ENCODE data around the gene MARCHF3.
"Not testable (repeated sequence)": the region's sequence is repeated elsewhere in the genome, so short reads cannot be mapped to it uniquely, and the experiment has no call there.

MARCHF3 gene

GRCh38 chr5:126846744-126847455, 183.5 kb downstream of the MARCHF3 start:
- H3K27ac ChIP-seq (ENCODE audit: low read depth, low read length): peak overlapping the region; percentile 76
- no peaks in the 10 kb centered on the region for H3K36me3 ChIP-seq (ENCODE audit: insufficient read depth, low read length)
- H3K9ac ChIP-seq (ENCODE audit: low read depth, low read length): no peak overlapping the region
- WGBS: 65% methylated on average over 4 of the region's 5 CpGs
- H3K27me3 ChIP-seq (ENCODE audit: insufficient read depth, low read length): no peaks in the 10 kb centered on the region
- H3K4me3 ChIP-seq (ENCODE audit: low read length): no peak overlapping the region
- no peaks in the 10 kb centered on the region for H3K9me3 ChIP-seq (ENCODE audit: insufficient read depth, low read depth, low read length)
- H3K4me1 ChIP-seq (ENCODE audit: insufficient read depth, low read length): peaks cover 32% of the 10 kb centered on the region

GRCh38 chr5:126846344-126846743, 184.0 kb downstream of the MARCHF3 start:
- H3K27ac ChIP-seq (ENCODE audit: low read depth, low read length): peak overlapping the region; percentile 76; the same call in 1 of the 2 replicates

GRCh38 chr5:126845470-126846070, 184.8 kb downstream of the MARCHF3 start:
- H3K4me3 ChIP-seq (ENCODE audit: low read length): peak overlapping the region; percentile 45
- not testable (repeated sequence) for H3K9ac ChIP-seq (ENCODE audit: low read depth, low read length)
- 2% methylated on average over 14 of the region's 14 CpGs for WGBS

More at GRCh38 chr5:126846344-126846743, 184.0 kb downstream of the MARCHF3 start:
- Histone ChIP-seq H3K9me3 (ENCODE audit: insufficient read depth, low read depth, low read length) (no peaks in the 10 kb centered on the region), H3K4me3 (ENCODE audit: low read length) (no peak overlapping the region; the same call in 1 of the 2 replicates), H3K27me3 (ENCODE audit: insufficient read depth, low read length) (no peaks in the 10 kb centered on the region), H3K4me1 (ENCODE audit: insufficient read depth, low read length) (peaks cover 26% of the 10 kb centered on the region), H3K9ac (ENCODE audit: low read depth, low read length) (no peak overlapping the region), H3K36me3 (ENCODE audit: insufficient read depth, low read length) (no peaks in the 10 kb centered on the region)

GRCh38 chr5:126843375-126843774, 187.0 kb downstream of the MARCHF3 start:
- peaks cover 35% of the 10 kb centered on the region for H3K4me1 ChIP-seq (ENCODE audit: insufficient read depth, low read length)
- H3K9ac ChIP-seq (ENCODE audit: low read depth, low read length): peak overlapping the region; percentile 52; the same call in 1 of the 2 replicates
- not testable (repeated sequence) for H3K27ac ChIP-seq (ENCODE audit: low read depth, low read length); H3K9me3 ChIP-seq (ENCODE audit: insufficient read depth, low read depth, low read length); H3K27me3 ChIP-seq (ENCODE audit: insufficient read depth, low read length); H3K36me3 ChIP-seq (ENCODE audit: insufficient read depth, low read length)
- H3K4me3 ChIP-seq (ENCODE audit: low read length): peak overlapping the region; percentile 56
- 4% methylated on average over 11 of the region's 11 CpGs for WGBS

More at GRCh38 chr5:126845470-126846070, 184.8 kb downstream of the MARCHF3 start:
- Histone ChIP-seq H3K4me1 (ENCODE audit: insufficient read depth, low read length) (peaks cover 26% of the 10 kb centered on the region), H3K27ac (ENCODE audit: low read depth, low read length) (peak overlapping the region; percentile 76; the same call in 1 of the 2 replicates)
- not testable (repeated sequence) for H3K27me3 ChIP-seq (ENCODE audit: insufficient read depth, low read length); H3K36me3 ChIP-seq (ENCODE audit: insufficient read depth, low read length); H3K9me3 ChIP-seq (ENCODE audit: insufficient read depth, low read depth, low read length)

- not testable (repeated sequence) for H3K27me3 ChIP-seq (ENCODE audit: insufficient read depth, low read length); H3K9me3 ChIP-seq (ENCODE audit: insufficient read depth, low read depth, low read length)
- peak overlapping the region; percentile 18; the same call in 1 of the 2 replicates for H3K4me3 ChIP-seq (ENCODE audit: low read length)
- H3K9ac ChIP-seq (ENCODE audit: low read depth, low read length): peak overlapping the region; percentile 44; the same call in 1 of the 2 replicates
- peaks cover 43% of the 10 kb centered on the region for H3K36me3 ChIP-seq (ENCODE audit: insufficient read depth, low read length)
- H3K27ac ChIP-seq (ENCODE audit: low read depth, low read length): peak overlapping the region; percentile 95
- peaks cover 30% of the 10 kb centered on the region for H3K4me1 ChIP-seq (ENCODE audit: insufficient read depth, low read length)
- 8% methylated on average over 6 of the region's 7 CpGs for WGBS
Observed at GRCh38 chr5:126839407-126839806, 191.0 kb downstream of the MARCHF3 start.

- Histone ChIP-seq H3K36me3 (ENCODE audit: insufficient read depth, low read length) (peaks cover 57% of the 10 kb centered on the region), H3K27ac (ENCODE audit: low read depth, low read length) (peak overlapping the region; percentile 44; the same call in 1 of the 2 replicates), H3K9ac (ENCODE audit: low read depth, low read length) (no peak overlapping the region), H3K9me3 (ENCODE audit: insufficient read depth, low read depth, low read length) (no peaks in the 10 kb centered on the region), H3K27me3 (ENCODE audit: insufficient read depth, low read length) (no peaks in the 10 kb centered on the region), H3K4me1 (ENCODE audit: insufficient read depth, low read length) (peaks cover 30% of the 10 kb centered on the region), H3K4me3 (ENCODE audit: low read length) (no peak overlapping the region)
- WGBS: 76% methylated on average over 6 of the region's 7 CpGs
Observed at GRCh38 chr5:126837906-126838539, 192.3 kb downstream of the MARCHF3 start.

- WGBS: 94% methylated on average over 4 of the region's 4 CpGs
- Histone ChIP-seq H3K27me3 (ENCODE audit: insufficient read depth, low read length) (no peaks in the 10 kb centered on the region), H3K27ac (ENCODE audit: low read depth, low read length) (no peak overlapping the region; the same call in 1 of the 2 replicates), H3K4me3 (ENCODE audit: low read length) (no peak overlapping the region), H3K4me1 (ENCODE audit: insufficient read depth, low read length) (peaks cover 30% of the 10 kb centered on the region), H3K9ac (ENCODE audit: low read depth, low read length) (no peak overlapping the region), H3K36me3 (ENCODE audit: insufficient read depth, low read length) (peaks cover 65% of the 10 kb centered on the region), H3K9me3 (ENCODE audit: insufficient read depth, low read depth, low read length) (no peaks in the 10 kb centered on the region)
Observed at GRCh38 chr5:126837242-126837641, 193.1 kb downstream of the MARCHF3 start.

- WGBS: 100% methylated on average over 1 of the region's 2 CpGs
Observed at GRCh38 chr5:126836778-126837177, 193.6 kb downstream of the MARCHF3 start.

GRCh38 chr5:126831156-126831555, 199.2 kb downstream of the MARCHF3 start:
- H3K27ac ChIP-seq (ENCODE audit: low read depth, low read length): no peak overlapping the region
- no peaks in the 10 kb centered on the region for H3K27me3 ChIP-seq (ENCODE audit: insufficient read depth, low read length)
- no peaks in the 10 kb centered on the region for H3K9me3 ChIP-seq (ENCODE audit: insufficient read depth, low read depth, low read length)
- H3K4me1 ChIP-seq (ENCODE audit: insufficient read depth, low read length): no peaks in the 10 kb centered on the region; the same call in 1 of the 2 replicates
- WGBS: 94% methylated on average over 1 of the region's 1 CpG
- H3K36me3 ChIP-seq (ENCODE audit: insufficient read depth, low read length): peaks cover 100% of the 10 kb centered on the region
- no peak overlapping the region for H3K9ac ChIP-seq (ENCODE audit: low read depth, low read length)
- no peak overlapping the region for H3K4me3 ChIP-seq (ENCODE audit: low read length)

More at GRCh38 chr5:126836778-126837177, 193.6 kb downstream of the MARCHF3 start:
- Histone ChIP-seq H3K4me1 (ENCODE audit: insufficient read depth, low read length) (peaks cover 30% of the 10 kb centered on the region), H3K36me3 (ENCODE audit: insufficient read depth, low read length) (peaks cover 69% of the 10 kb centered on the region), H3K27ac (ENCODE audit: low read depth, low read length) (no peak overlapping the region), H3K27me3 (ENCODE audit: insufficient read depth, low read length) (no peaks in the 10 kb centered on the region), H3K9ac (ENCODE audit: low read depth, low read length) (no peak overlapping the region), H3K4me3 (ENCODE audit: low read length) (no peak overlapping the region), H3K9me3 (ENCODE audit: insufficient read depth, low read depth, low read length) (no peaks in the 10 kb centered on the region)

- H3K27me3 ChIP-seq (ENCODE audit: insufficient read depth, low read length): no peaks in the 10 kb centered on the region
- peaks cover 2% of the 10 kb centered on the region; the same call in 1 of the 2 replicates for H3K4me1 ChIP-seq (ENCODE audit: insufficient read depth, low read length)
- peaks cover 100% of the 10 kb centered on the region for H3K36me3 ChIP-seq (ENCODE audit: insufficient read depth, low read length)
- H3K9ac ChIP-seq (ENCODE audit: low read depth, low read length): no peak overlapping the region
- no peak overlapping the region for H3K27ac ChIP-seq (ENCODE audit: low read depth, low read length)
- no peaks in the 10 kb centered on the region for H3K9me3 ChIP-seq (ENCODE audit: insufficient read depth, low read depth, low read length)
- H3K4me3 ChIP-seq (ENCODE audit: low read length): no peak overlapping the region
- WGBS: 96% methylated on average over 5 of the region's 5 CpGs
Observed at GRCh38 chr5:126830061-126830460, 200.3 kb downstream of the MARCHF3 start.

GRCh38 chr5:126829098-126829497, 201.3 kb downstream of the MARCHF3 start:
- Histone ChIP-seq H3K9ac (ENCODE audit: low read depth, low read length) (no peak overlapping the region), H3K27ac (ENCODE audit: low read depth, low read length) (no peak overlapping the region), H3K4me1 (ENCODE audit: insufficient read depth, low read length) (peaks cover 2% of the 10 kb centered on the region; the same call in 1 of the 2 replicates), H3K27me3 (ENCODE audit: insufficient read depth, low read length) (no peaks in the 10 kb centered on the region), H3K36me3 (ENCODE audit: insufficient read depth, low read length) (peaks cover 99% of the 10 kb centered on the region), H3K4me3 (ENCODE audit: low read length) (no peak overlapping the region), H3K9me3 (ENCODE audit: insufficient read depth, low read depth, low read length) (no peaks in the 10 kb centered on the region)
- WGBS: 92% methylated on average over 4 of the region's 5 CpGs

All from HUES64 (cell line).